HepG2 (cell line): Measurements from ENCODE around the gene PIM3. TPM values are rescaled to one million over a fixed set of nuclear protein-coding genes. Genes with fewer than 3 reads are reported as not detected.

Source experiments
- KDM2A ChIP-seq: sonication (generic); formaldehyde crosslinking; IDR thresholded peaks from 2 replicates; pipeline ENCODE4 v1.4.0; 2020; ENCODE audit warnings: low read depth, missing genetic modification reagents, borderline replicate concordance
- LCORL ChIP-seq, 2 experiments: fragments of 450-650 bp in 1 of 2; sonication (generic) in 1 of 2; formaldehyde crosslinking in 1 of 2; IDR thresholded peaks; 2 replicates each; pipeline versions ENCODE4 v1.5.0 to v1.6.1; 2017 to 2020; ENCODE audit warnings: antibody characterized with exemption in 1 of 2, missing genetic modification reagents in 1 of 2
- MAZ ChIP-seq, 2 experiments: sonication (generic) in 1 of 2; formaldehyde crosslinking in 1 of 2; IDR thresholded peaks; 2 replicates each; pipeline versions ENCODE4 v1.5.0 to v1.6.1; 2012 to 2020; ENCODE audit warnings: low read depth in 2 of 2, mild to moderate bottlenecking in 2 of 2, borderline replicate concordance in 1 of 2, improper control_type of control experiment in 1 of 2, low read length in 1 of 2, missing genetic modification reagents in 1 of 2, moderate library complexity in 1 of 2
- MIXL1 ChIP-seq: IDR thresholded peaks from 2 replicates; pipeline ENCODE4 v1.6.1; 2016
- NR2F1 ChIP-seq, 2 experiments: fragments of 450-650 bp in 1 of 2; formaldehyde crosslinking in 1 of 2; IDR thresholded peaks; 2 replicates each; pipeline versions ENCODE4 v1.5.0 to v1.6.1; 2016 to 2020; ENCODE audit warnings: mild to moderate bottlenecking in 1 of 2, missing compliant biosample characterization in 1 of 2, missing genetic modification reagents in 1 of 2, moderate library complexity in 1 of 2
- NR2F6 ChIP-seq, 2 experiments: IDR thresholded peaks; 2 replicates each; pipeline ENCODE4 v1.6.1; 2016; ENCODE audit warnings: antibody characterized with exemption in 1 of 2, mild to moderate bottlenecking in 1 of 2
- POLR2AphosphoS5 ChIP-seq: IDR thresholded peaks from 2 replicates; pipeline ENCODE4 v1.6.1; 2012; ENCODE audit warnings: low read depth, low read length
- RFX5 ChIP-seq: IDR thresholded peaks from 2 replicates; pipeline ENCODE4 v1.6.1; 2011; ENCODE audit warnings: low read depth, low read length, improper control_type of control experiment
- SP2 ChIP-seq: sonication (generic); formaldehyde crosslinking; IDR thresholded peaks from 2 replicates; pipeline ENCODE4 v1.5.1; 2020; ENCODE audit warnings: mild to moderate bottlenecking, missing genetic modification reagents
- TMF1 ChIP-seq: sonication (generic); formaldehyde crosslinking; IDR thresholded peaks from 2 replicates; pipeline ENCODE4 v1.8.1; 2022; ENCODE audit warnings: low read depth, missing genetic modification reagents
- YEATS2 ChIP-seq: sonication (generic); formaldehyde crosslinking; IDR thresholded peaks from 2 replicates; pipeline ENCODE4 v1.4.0; 2020; ENCODE audit warnings: missing genetic modification reagents, borderline replicate concordance
- ZBTB7A ChIP-seq: sonication (generic); formaldehyde crosslinking; IDR thresholded peaks from 2 replicates; pipeline ENCODE4 v1.8.0; 2022; ENCODE audit warnings: mild to moderate bottlenecking, missing genetic modification reagents
- ZNF235 ChIP-seq: sonication (generic); formaldehyde crosslinking; IDR thresholded peaks from 2 replicates; pipeline ENCODE4 v1.8.1; 2023; ENCODE audit warnings: mild to moderate bottlenecking, missing genetic modification reagents, borderline replicate concordance
- ZNF614 ChIP-seq: IDR thresholded peaks from 2 replicates; pipeline ENCODE4 v1.6.1; 2018; ENCODE audit warnings: missing biosample characterization, missing genetic modification reagents, inconsistent platforms, borderline replicate concordance
- ZNF782 ChIP-seq: sonication (generic); formaldehyde crosslinking; IDR thresholded peaks from 2 replicates; pipeline ENCODE4 v1.4.0; 2020; ENCODE audit warnings: missing genetic modification reagents, mild to moderate bottlenecking, borderline replicate concordance
- polyA plus RNA-seq, 8 experiments: library from polyadenylated mRNA; depleted of rRNA in 3 of 8; stranded (reverse) in 7 of 8; unstranded in 1 of 8; fragments of >200 nt; fragmentation: Illumina TruSeq in 4 of 8; extraction: Trizol in 4 of 8; gene quantifications; 2 replicates each; pipeline versions ENCODE4 v1.2.1 to v1.2.3, GENCODE V29; 2011 to 2016; ENCODE audit warnings: low read depth in 4 of 8, missing spikeins in 1 of 8, mixed read lengths in 1 of 8; ENCODE audit not compliant: insufficient read depth in 1 of 8
- total RNA-seq, 5 experiments: library from RNA; depleted of rRNA; stranded (reverse); fragments of >200 nt; fragmentation: Illumina TruSeq; extraction: Trizol; gene quantifications; 2 replicates each; pipeline ENCODE4 v1.2.3, GENCODE V29; 2016; ENCODE audit warnings: low read depth in 1 of 5
- TF ChIP-seq, protein P1 (sequence below): sonication (generic); formaldehyde crosslinking; IDR thresholded peaks from 2 replicates; pipeline ENCODE4 v1.4.0; 2020; ENCODE audit warnings: missing genetic modification reagents, borderline replicate concordance
- TF ChIP-seq, protein P2 (sequence below): sonication (generic); formaldehyde crosslinking; IDR thresholded peaks from 2 replicates; pipeline ENCODE4 v1.8.0; 2022; ENCODE audit warnings: missing genetic modification reagents, mild to moderate bottlenecking, inconsistent platforms, borderline replicate concordance
- TF ChIP-seq, protein P3 (sequence below): sonication (generic); formaldehyde crosslinking; IDR thresholded peaks from 2 replicates; pipeline ENCODE4 v1.5.1; 2020; ENCODE audit warnings: mild to moderate bottlenecking, missing genetic modification reagents, moderate library complexity
- TF ChIP-seq, protein P4 (sequence below): IDR thresholded peaks from 2 replicates; pipeline ENCODE4 v1.6.1; 2016; ENCODE audit warnings: missing biosample characterization, missing genetic modification reagents, low read depth

The PIM3 gene
- total and polyA plus RNA-seq, 2 of the 13 experiments (the other 11 are each of a cell fraction or from before 2014, with no cell fraction given) = 21.6 to 31.2 TPM

DNA sequence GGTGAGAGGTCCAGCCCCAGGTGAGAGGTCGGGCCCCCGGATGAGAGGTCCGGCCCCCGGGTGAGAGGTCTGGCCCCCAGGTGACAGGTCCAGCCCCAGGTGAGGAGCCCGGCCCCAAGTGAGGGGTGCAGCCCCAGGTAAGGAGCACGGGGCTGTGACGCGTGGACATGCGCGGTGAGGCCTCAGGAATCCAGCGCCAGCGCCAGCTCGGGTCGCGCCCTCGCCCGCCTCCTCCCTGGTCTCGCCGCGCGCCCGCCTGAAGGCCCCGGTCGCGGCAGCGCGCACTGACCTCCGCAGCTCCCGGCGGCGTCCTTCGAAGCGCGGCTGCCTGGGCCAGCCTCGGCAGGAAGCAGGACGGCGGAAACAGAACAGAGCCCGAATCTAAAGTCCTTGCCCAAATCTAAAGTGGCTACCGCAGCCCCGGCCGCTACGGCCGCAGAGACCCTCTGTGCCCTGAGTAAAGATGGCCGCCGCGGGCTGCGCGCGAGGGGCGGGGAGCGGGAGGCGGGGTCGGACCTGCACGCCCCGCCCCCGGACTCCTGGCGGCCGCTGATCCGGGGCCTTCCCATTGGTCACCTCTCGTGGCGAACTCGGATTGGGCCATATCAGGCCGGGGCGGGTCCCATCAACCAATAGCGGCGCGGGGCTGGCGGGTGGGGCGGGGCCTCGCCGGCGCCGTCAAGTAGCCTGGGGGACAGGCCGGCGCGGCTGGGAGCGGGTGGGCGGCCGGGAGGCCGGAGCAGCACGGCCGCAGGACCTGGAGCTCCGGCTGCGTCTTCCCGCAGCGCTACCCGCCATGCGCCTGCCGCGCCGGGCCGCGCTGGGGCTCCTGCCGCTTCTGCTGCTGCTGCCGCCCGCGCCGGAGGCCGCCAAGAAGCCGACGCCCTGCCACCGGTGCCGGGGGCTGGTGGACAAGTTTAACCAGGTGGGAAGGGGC is 42.3 kb upstream of the PIM3 start, which contains the start of the genes ALG12 and CRELD2 (continued):
- peak; percentile 84 for TF ChIP-seq SP2
- TF ChIP-seq MAZ (IDR thresholded peaks at IDR 0.05; ENCODE audit: borderline replicate concordance, low read depth, low read length) = peak; percentile 62; the same call in 1 of the 2 replicates
- TF ChIP-seq MAZ (CRISPR knock-in tag; IDR thresholded peaks at IDR 0.05; ENCODE audit: low read depth) = peak; percentile 78; the same call in 1 of the 2 replicates
- 0 out of 2 replicates have a peak, but pooled peaks have one; percentile 10 for TF ChIP-seq MIXL1 (CRISPR knock-in tag)
- TF ChIP-seq, protein P1, sequence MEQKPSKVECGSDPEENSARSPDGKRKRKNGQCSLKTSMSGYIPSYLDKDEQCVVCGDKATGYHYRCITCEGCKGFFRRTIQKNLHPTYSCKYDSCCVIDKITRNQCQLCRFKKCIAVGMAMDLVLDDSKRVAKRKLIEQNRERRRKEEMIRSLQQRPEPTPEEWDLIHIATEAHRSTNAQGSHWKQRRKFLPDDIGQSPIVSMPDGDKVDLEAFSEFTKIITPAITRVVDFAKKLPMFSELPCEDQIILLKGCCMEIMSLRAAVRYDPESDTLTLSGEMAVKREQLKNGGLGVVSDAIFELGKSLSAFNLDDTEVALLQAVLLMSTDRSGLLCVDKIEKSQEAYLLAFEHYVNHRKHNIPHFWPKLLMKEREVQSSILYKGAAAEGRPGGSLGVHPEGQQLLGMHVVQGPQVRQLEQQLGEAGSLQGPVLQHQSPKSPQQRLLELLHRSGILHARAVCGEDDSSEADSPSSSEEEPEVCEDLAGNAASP = peak; percentile 64
- TF ChIP-seq, protein P2, sequence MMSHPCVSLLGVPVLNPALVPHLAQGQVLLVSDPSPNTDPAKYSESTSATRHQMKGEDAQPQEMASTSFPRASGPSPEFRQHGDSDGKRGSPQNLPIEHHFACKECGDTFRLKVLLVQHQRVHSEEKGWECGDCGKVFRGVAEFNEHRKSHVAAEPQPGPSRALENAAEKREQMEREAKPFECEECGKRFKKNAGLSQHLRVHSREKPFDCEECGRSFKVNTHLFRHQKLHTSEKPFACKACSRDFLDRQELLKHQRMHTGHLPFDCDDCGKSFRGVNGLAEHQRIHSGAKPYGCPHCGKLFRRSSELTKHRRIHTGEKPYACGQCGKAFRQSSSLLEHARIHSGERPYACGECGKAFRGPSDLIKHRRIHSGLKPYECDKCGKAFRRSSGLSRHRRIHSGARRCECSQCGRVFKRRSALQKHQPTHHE = 0 out of 2 replicates have a peak, but pooled peaks have one; percentile 23
- peak; percentile 45 for TF ChIP-seq YEATS2 (CRISPR knock-in tag)
- TF ChIP-seq LCORL (IDR thresholded peaks at IDR 0.05) = no peak
- TF ChIP-seq LCORL (CRISPR knock-in tag; IDR thresholded peaks at IDR 0.05) = peak; percentile 63; the same call in 1 of the 2 replicates
- peak; percentile 85; the same call in 1 of the 2 replicates for TF ChIP-seq TMF1 (CRISPR knock-in tag)
- TF ChIP-seq NR2F6 (IDR thresholded peaks at IDR 0.05) = no peak
- TF ChIP-seq NR2F6 (CRISPR knock-in tag; IDR thresholded peaks at IDR 0.05) = peak; percentile 20; the same call in 1 of the 2 replicates
- peak in 1 of 2 experiments; percentile 56; a peak in 2 of 4 replicates for TF ChIP-seq NR2F1 (CRISPR knock-in tag; IDR thresholded peaks at IDR 0.05)
- TF ChIP-seq KDM2A (CRISPR knock-in tag) = peak; percentile 83
- TF ChIP-seq, protein P3, sequence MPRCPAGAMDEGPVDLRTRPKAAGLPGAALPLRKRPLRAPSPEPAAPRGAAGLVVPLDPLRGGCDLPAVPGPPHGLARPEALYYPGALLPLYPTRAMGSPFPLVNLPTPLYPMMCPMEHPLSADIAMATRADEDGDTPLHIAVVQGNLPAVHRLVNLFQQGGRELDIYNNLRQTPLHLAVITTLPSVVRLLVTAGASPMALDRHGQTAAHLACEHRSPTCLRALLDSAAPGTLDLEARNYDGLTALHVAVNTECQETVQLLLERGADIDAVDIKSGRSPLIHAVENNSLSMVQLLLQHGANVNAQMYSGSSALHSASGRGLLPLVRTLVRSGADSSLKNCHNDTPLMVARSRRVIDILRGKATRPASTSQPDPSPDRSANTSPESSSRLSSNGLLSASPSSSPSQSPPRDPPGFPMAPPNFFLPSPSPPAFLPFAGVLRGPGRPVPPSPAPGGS (CRISPR knock-in tag) = peak; percentile 84; the same call in 1 of the 2 replicates
- peak; percentile 60; the same call in 1 of the 2 replicates for TF ChIP-seq ZNF235 (CRISPR knock-in tag)
- peak; percentile 90 for TF ChIP-seq ZBTB7A
- TF ChIP-seq ZNF782 = peak; percentile 60; the same call in 1 of the 2 replicates
- TF ChIP-seq, protein P4, sequence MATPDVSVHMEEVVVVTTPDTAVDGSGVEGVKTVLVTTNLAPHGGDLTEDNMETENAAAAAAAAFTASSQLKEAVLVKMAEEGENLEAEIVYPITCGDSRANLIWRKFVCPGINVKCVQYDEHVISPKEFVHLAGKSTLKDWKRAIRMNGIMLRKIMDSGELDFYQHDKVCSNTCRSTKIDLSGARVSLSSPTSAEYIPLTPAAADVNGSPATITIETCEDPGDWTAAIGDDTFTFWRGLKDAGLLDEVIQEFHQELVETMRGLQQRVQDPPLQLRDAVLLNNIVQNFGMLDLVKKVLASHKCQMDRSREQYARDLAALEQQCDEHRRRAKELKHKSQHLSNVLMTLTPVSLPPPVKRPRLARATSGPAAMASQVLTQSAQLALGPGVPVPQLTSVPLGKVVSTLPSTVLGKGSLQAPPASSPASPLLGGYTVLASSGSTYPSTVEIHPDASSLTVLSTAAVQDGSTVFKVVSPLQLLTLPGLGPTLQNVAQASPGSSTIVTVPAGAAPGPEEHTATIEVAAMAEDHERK = peak; percentile 41; the same call in 1 of the 2 replicates
- TF ChIP-seq ZNF614 (CRISPR knock-in tag) = 0 out of 2 replicates have a peak, but pooled peaks have one; percentile 70
- TF ChIP-seq POLR2AphosphoS5 = peak; percentile 45; the same call in 1 of the 2 replicates
- peak; percentile 49; the same call in 1 of the 2 replicates for TF ChIP-seq RFX5
